GM12878 (cell line): ENCODE measurements around the gene KCNQ1. TPM values are rescaled to one million over a fixed set of nuclear protein-coding genes. Genes with fewer than 3 reads are reported as not detected.

ENCODE experiments used
- ATAC-seq: fragments of 200-7000 bp; cut with Tn5 transposase; 3 replicates; pipeline ENCODE4 v1.9.1; 2020; ENCODE audit warnings: mild to moderate bottlenecking, moderate library complexity
- BruUV-seq: library from RNA; stranded (reverse); fragments of 400-500 nt; replicated peaks from 2 replicates; lab custom pipeline; 2021; lab: Mats Ljungman, UMichigan
- CTCF ChIA-PET: fragments of 300-600 bp; sonication (Branson Sonifier 250); formaldehyde crosslinking; extraction: SDS; loops from one replicate; lab custom pipeline; 2021; ENCODE audit warnings: inconsistent platforms; lab: Yijun Ruan, JAX
- POLR2A ChIA-PET: fragments of 350-600 bp; formaldehyde crosslinking; extraction: SDS; loops from one replicate; lab custom pipeline; 2021; ENCODE audit warnings: inconsistent platforms; lab: Charles Lee
- RAD21 ChIA-PET: fragments of 300-600 bp; sonication (Branson Sonifier 250); formaldehyde crosslinking; loops from one replicate; lab custom pipeline; 2023; ENCODE audit warnings: antibody characterized with exemption; ENCODE audit not compliant: unreplicated experiment; lab: Charles Lee
- SMC1A ChIA-PET: fragments of 300-600 bp; sonication (Branson Sonifier 250); formaldehyde crosslinking; loops from one replicate; lab custom pipeline; 2023; ENCODE audit not compliant: unreplicated experiment, uncharacterized antibody; lab: Charles Lee
- DNase-seq: peaks from one replicate; pipeline ENCODE4 v3.0.0-alpha.2; 2011; ENCODE audit warnings: low read depth, low spot score
- FAIRE-seq: peaks from 3 replicates; lab custom pipeline; 2011; peaks lifted over from hg19 to GRCh38; lab: Jason Lieb, UNC
- H2AFZ ChIP-seq: 2 replicates; pipeline ENCODE4 v1.6.0; 2011; ENCODE audit warnings: low read depth, low read length, control low read depth; ENCODE audit not compliant: control insufficient read depth
- H3K27ac ChIP-seq: 2 replicates; pipeline ENCODE4 v1.5.1; 2011; ENCODE audit warnings: control low read depth; ENCODE audit not compliant: control insufficient read depth, insufficient read depth
- H3K27me3 ChIP-seq, 2 experiments: replicated peaks in 1 of 2; 2 replicates each; pipeline versions ENCODE4 v1.6.0 to v1.6.1; 2011; ENCODE audit warnings: low read length in 1 of 2; ENCODE audit not compliant: control insufficient read depth in 2 of 2, insufficient read depth in 2 of 2
- H3K36me3 ChIP-seq, 2 experiments: 2 replicates each; pipeline ENCODE4 v1.5.1; 2011; ENCODE audit warnings: low read length in 1 of 2; ENCODE audit not compliant: control insufficient read depth in 2 of 2, insufficient read depth in 2 of 2
- H3K4me1 ChIP-seq: 2 replicates; pipeline ENCODE4 v1.6.1; 2011; ENCODE audit warnings: mild to moderate bottlenecking, low read length, moderate library complexity, mixed read lengths; ENCODE audit not compliant: control insufficient read depth, insufficient read depth
- H3K4me2 ChIP-seq: 2 replicates; pipeline ENCODE4 v1.6.0; 2011; ENCODE audit warnings: control low read depth; ENCODE audit not compliant: control insufficient read depth, insufficient read depth
- H3K4me3 ChIP-seq: fragments of 200-600 bp; sonication (generic); 2 replicates; pipeline ENCODE4 v1.5.1; 2016
- H3K79me2 ChIP-seq: 2 replicates; pipeline ENCODE4 v1.6.0; 2011; ENCODE audit warnings: low read length; ENCODE audit not compliant: control insufficient read depth, insufficient read depth
- H3K9ac ChIP-seq: 2 replicates; pipeline ENCODE4 v1.8.0; 2011; ENCODE audit warnings: low read length, control low read depth, mixed read lengths; ENCODE audit not compliant: control insufficient read depth, insufficient read depth
- H3K9me3 ChIP-seq: replicated peaks from 3 replicates; pipeline ENCODE4 v1.5.1; 2011; ENCODE audit warnings: mild to moderate bottlenecking, low read length; ENCODE audit not compliant: control insufficient read depth, insufficient read depth
- H4K20me1 ChIP-seq: 2 replicates; pipeline ENCODE4 v1.6.0; 2011; ENCODE audit not compliant: control insufficient read depth, insufficient read depth
- ATF7 ChIP-seq: fragments of 450-650 bp; IDR thresholded peaks from 2 replicates; pipeline ENCODE4 v1.6.1; 2016; ENCODE audit warnings: low read depth, mild to moderate bottlenecking
- EGR1 ChIP-seq, 2 experiments: IDR thresholded peaks; 1 replicate in 1 of 2; 2 replicates in 1 of 2; pipeline ENCODE4 v1.6.1; 2011 to 2012; ENCODE audit warnings: low read depth in 2 of 2, low read length in 2 of 2, borderline replicate concordance in 1 of 2, mild to moderate bottlenecking in 1 of 2, moderate library complexity in 1 of 2
- MLLT1 ChIP-seq: fragments of 450-650 bp; IDR thresholded peaks from 2 replicates; pipeline ENCODE4 v1.6.1; 2016; ENCODE audit warnings: mild to moderate bottlenecking
- NR2C1 ChIP-seq: fragments of 450-650 bp; IDR thresholded peaks from 2 replicates; pipeline ENCODE4 v1.6.1; 2017; ENCODE audit warnings: antibody characterized with exemption, mild to moderate bottlenecking, moderate library complexity
- NR2F1 ChIP-seq: fragments of 450-650 bp; conservative IDR thresholded peaks from 2 replicates; pipeline ENCODE4 v1.6.1; 2017; ENCODE audit warnings: mild to moderate bottlenecking
- POLR2A ChIP-seq: IDR thresholded peaks from 2 replicates; pipeline ENCODE4 v1.6.1; 2011; ENCODE audit warnings: low read depth, mild to moderate bottlenecking, low read length
- POU2F2 ChIP-seq: IDR thresholded peaks from 3 replicates; pipeline ENCODE4 v1.6.1; 2011; ENCODE audit warnings: low read depth, mild to moderate bottlenecking, low read length, borderline replicate concordance
- SMARCA5 ChIP-seq: fragments of 450-650 bp; IDR thresholded peaks from 2 replicates; pipeline ENCODE4 v1.6.1; 2017; ENCODE audit warnings: mild to moderate bottlenecking
- TCF3 ChIP-seq: IDR thresholded peaks from 2 replicates; pipeline ENCODE4 v1.6.1; 2012; ENCODE audit warnings: low read depth, mild to moderate bottlenecking, low read length, borderline replicate concordance; ENCODE audit not compliant: insufficient read depth
- ZBTB40 ChIP-seq: fragments of 450-650 bp; IDR thresholded peaks from 2 replicates; pipeline ENCODE4 v1.6.1; 2016; ENCODE audit warnings: mild to moderate bottlenecking, moderate library complexity, borderline replicate concordance
- WGBS: methylation state at CpG from one replicate; pipeline ENCODE4 v1.1.6; 2016; ENCODE audit warnings: low lambda C conversion rate; ENCODE audit not compliant: insufficient replicate concordance, insufficient coverage; ENCODE audit errors: missing lambda C conversion rate; 5-methylcytosine and 5-hydroxymethylcytosine counted together
- in situ Hi-C: fragments of 300-500 bp; cut with MboI; formaldehyde crosslinking; loops from 9 replicates; pipeline ENCODE4 v1.14.3; 2018; ENCODE audit warnings: mixed read lengths
- intact Hi-C: fragments of 100-400 bp; cut with micrococcal nuclease; formaldehyde crosslinking; loops from one replicate; pipeline ENCODE4 v1.14.2; 2022; ENCODE audit not compliant: unreplicated experiment
- polyA plus RNA-seq, 11 experiments: library from polyadenylated mRNA; depleted of rRNA in 4 of 11; unstranded in 6 of 11; stranded (reverse) in 5 of 11; fragments of >200 nt; fragmentation: Nextera tagmentation in 4 of 11; fragmentation: Illumina TruSeq in 1 of 11; extraction: Ambion mirVana in 4 of 11; extraction: Trizol in 1 of 11; gene quantifications; 1 replicate in 1 of 11; 2 replicates in 10 of 11; pipeline versions ENCODE4 v1.2.1 to v1.2.3, GENCODE V29; 2011 to 2016; ENCODE audit warnings: inconsistent platforms in 2 of 11, missing spikeins in 2 of 11, low read depth in 1 of 11
- total RNA-seq, 4 experiments: library from RNA; depleted of rRNA in 3 of 4; stranded (reverse); fragments of >200 nt in 3 of 4; fragmentation: Illumina TruSeq in 1 of 4; extraction: Trizol in 1 of 4; gene quantifications; 2 replicates each; pipeline versions ENCODE4 v1.2.1 to v1.2.3, GENCODE V29; 2013 to 2021
- TF ChIP-seq, protein P1 (sequence below): fragments of 450-650 bp; formaldehyde crosslinking; IDR thresholded peaks from 2 replicates; pipeline ENCODE4 v1.4.0; 2020; ENCODE audit warnings: mild to moderate bottlenecking, moderate library complexity
- TF ChIP-seq, protein P2 (sequence below): IDR thresholded peaks from 2 replicates; pipeline ENCODE4 v1.6.1; 2011; ENCODE audit warnings: borderline replicate concordance, low read depth, mild to moderate bottlenecking, moderate library complexity, mixed read lengths, low read length; ENCODE audit not compliant: insufficient read depth; ENCODE audit errors: extremely low read length
- TF ChIP-seq, protein P3 (sequence below): IDR thresholded peaks from 2 replicates; pipeline ENCODE4 v1.6.1; 2012; ENCODE audit warnings: low read depth, low read length, improper control_type of control experiment

KCNQ1 gene
- total and polyA plus RNA-seq, 10 of the 15 experiments (the other 5 are each of a cell fraction or from before 2014, with no cell fraction given) = 0.03 to 0.15 (median 0.12) TPM; not detected in 7

GRCh38 chr11:2397005-2397404, 47.8 kb upstream of the KCNQ1 start:
- H2AFZ ChIP-seq = no peak overlapping the region
- POLR2A ChIA-PET = no interaction called here
- H3K36me3 ChIP-seq = peaks cover 0 to 40% of the 10 kb centered on the region in 2 experiments; a peak in 3 of 4 replicates
- no peak overlapping the region for H3K4me2 ChIP-seq
- no peaks in the 10 kb centered on the region for H3K9me3 ChIP-seq
- H3K27ac ChIP-seq = no peak overlapping the region
- ATAC-seq (no peak), DNase-seq (no peak), FAIRE-seq (no peak)
- SMC1A ChIA-PET = no interaction called here
- CTCF ChIA-PET = no interaction called here
- RAD21 ChIA-PET = no interaction called here
- H3K79me2 ChIP-seq = peaks cover 23% of the 10 kb centered on the region
- no peak overlapping the region for H3K4me3 ChIP-seq
- in situ Hi-C loops = loop anchor here (25.0 kb wide), 1 partner anchor 1585 kb away; the partner anchor contains the start of genes PIDD1, PNPLA2 and RPLP2
- BruUV-seq = no TSS peak
- intact Hi-C loops = no loop called here
- no peaks in the 10 kb centered on the region; the same call in 1 of the 2 replicates for H4K20me1 ChIP-seq
- peaks cover 27% of the 10 kb centered on the region for H3K4me1 ChIP-seq
- no peaks in the 10 kb centered on the region for H3K27me3 ChIP-seq
- 89% methylated on average over 12 of the region's 12 CpGs for WGBS
- no peak overlapping the region for H3K9ac ChIP-seq
- TF ChIP-seq MLLT1 = no peak
- no peak for TF ChIP-seq POU2F2
- TF ChIP-seq ZBTB40 = no peak
- no peak for TF ChIP-seq ATF7
- TF ChIP-seq, protein P1, sequence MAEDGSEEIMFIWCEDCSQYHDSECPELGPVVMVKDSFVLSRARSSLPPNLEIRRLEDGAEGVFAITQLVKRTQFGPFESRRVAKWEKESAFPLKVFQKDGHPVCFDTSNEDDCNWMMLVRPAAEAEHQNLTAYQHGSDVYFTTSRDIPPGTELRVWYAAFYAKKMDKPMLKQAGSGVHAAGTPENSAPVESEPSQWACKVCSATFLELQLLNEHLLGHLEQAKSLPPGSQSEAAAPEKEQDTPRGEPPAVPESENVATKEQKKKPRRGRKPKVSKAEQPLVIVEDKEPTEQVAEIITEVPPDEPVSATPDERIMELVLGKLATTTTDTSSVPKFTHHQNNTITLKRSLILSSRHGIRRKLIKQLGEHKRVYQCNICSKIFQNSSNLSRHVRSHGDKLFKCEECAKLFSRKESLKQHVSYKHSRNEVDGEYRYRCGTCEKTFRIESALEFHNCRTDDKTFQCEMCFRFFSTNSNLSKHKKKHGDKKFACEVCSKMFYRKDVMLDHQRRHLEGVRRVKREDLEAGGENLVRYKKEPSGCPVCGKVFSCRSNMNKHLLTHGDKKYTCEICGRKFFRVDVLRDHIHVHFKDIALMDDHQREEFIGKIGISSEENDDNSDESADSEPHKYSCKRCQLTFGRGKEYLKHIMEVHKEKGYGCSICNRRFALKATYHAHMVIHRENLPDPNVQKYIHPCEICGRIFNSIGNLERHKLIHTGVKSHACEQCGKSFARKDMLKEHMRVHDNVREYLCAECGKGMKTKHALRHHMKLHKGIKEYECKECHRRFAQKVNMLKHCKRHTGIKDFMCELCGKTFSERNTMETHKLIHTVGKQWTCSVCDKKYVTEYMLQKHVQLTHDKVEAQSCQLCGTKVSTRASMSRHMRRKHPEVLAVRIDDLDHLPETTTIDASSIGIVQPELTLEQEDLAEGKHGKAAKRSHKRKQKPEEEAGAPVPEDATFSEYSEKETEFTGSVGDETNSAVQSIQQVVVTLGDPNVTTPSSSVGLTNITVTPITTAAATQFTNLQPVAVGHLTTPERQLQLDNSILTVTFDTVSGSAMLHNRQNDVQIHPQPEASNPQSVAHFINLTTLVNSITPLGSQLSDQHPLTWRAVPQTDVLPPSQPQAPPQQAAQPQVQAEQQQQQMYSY = no peak
- TF ChIP-seq, protein P2, sequence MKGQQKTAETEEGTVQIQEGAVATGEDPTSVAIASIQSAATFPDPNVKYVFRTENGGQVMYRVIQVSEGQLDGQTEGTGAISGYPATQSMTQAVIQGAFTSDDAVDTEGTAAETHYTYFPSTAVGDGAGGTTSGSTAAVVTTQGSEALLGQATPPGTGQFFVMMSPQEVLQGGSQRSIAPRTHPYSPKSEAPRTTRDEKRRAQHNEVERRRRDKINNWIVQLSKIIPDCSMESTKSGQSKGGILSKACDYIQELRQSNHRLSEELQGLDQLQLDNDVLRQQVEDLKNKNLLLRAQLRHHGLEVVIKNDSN = no peak
- no peak for TF ChIP-seq SMARCA5
- TF ChIP-seq TCF3 = no peak
- no peak for TF ChIP-seq NR2F1
- no peak for TF ChIP-seq NR2C1
- TF ChIP-seq EGR1 (IDR thresholded peaks at IDR 0.05; ENCODE audit: borderline replicate concordance in 1 of 2, low read depth in 2 of 2, low read length in 2 of 2) = no peak
- no peak for TF ChIP-seq POLR2A
- TF ChIP-seq, protein P3, sequence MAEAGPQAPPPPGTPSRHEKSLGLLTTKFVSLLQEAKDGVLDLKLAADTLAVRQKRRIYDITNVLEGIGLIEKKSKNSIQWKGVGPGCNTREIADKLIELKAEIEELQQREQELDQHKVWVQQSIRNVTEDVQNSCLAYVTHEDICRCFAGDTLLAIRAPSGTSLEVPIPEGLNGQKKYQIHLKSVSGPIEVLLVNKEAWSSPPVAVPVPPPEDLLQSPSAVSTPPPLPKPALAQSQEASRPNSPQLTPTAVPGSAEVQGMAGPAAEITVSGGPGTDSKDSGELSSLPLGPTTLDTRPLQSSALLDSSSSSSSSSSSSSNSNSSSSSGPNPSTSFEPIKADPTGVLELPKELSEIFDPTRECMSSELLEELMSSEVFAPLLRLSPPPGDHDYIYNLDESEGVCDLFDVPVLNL = no peak
